NCI-H2171 (cell line): ENCODE data around the gene TMX4.

Experiments used
- DNase-seq: peaks from one replicate; lab custom pipeline; 2025; lab: John Stamatoyannopoulos, UW

TMX4 gene

DNA sequence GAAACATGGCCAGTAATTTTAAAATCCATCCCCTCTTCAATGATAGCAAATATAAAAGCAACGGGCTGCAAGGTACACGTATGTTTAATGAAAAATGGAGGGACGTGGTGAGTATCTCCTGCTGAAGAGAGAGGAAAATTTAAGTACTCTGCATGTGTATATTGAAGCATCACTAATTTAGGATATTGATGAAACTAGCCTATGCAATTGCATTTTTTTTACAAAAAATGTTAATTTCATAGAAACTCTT is 362 bp upstream of the TMX4 start:
- DNase-seq: no peak

DNA sequence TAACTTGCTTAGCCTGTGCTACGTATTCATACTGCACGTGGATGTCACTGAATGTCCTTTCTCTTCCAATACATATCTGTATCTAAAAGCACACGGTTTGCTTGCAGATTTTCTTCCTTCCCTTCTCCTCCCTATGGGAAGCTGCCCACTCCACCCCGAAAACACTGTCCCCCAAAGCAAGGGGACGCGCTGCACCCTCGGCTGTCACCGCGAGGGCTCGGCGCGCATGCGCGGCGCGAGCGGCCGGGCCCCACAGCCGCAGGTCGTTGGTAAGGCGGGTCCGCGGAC is 659 bp downstream of the TMX4 start:
- peak; percentile 75 for DNase-seq

DNA sequence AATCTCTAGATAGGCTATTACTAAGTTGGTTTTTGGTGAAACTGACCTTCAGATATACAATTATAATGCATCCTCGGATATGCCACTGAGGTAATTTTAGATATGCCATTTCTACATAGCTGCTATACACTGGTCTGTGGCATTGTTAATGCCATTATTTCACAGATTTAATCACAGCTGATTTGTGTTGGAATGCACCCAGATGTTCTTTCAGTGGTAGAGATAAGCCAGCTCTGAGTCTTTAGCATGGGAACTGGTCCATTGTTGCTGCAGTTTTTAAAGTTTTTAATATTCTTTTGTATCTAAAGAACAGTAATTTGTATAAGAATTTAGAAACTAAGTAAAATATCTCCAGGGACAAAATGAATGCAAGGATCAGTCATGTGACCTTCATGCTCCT is 6.8 kb downstream of the TMX4 start:
- DNase-seq: no peak

DNA sequence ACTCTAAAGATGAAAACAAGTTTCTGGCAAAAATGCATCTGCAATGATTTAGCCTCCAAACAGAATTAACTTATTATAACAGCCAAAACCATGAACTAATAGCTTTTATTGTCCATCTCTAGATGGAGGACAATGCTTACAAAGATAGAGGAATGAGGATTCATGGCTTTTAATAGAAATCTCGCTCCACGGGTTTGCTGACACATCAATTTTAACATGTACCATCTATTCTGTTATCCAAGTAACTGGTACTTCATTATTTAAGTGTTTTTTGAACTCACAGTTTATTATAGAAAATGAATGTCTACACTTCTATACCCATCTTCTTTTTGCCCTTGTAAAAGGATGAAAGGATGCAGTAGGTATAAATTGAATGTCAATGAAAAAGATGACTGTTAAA is 10.8 kb downstream of the TMX4 start:
- no peak for DNase-seq

DNA sequence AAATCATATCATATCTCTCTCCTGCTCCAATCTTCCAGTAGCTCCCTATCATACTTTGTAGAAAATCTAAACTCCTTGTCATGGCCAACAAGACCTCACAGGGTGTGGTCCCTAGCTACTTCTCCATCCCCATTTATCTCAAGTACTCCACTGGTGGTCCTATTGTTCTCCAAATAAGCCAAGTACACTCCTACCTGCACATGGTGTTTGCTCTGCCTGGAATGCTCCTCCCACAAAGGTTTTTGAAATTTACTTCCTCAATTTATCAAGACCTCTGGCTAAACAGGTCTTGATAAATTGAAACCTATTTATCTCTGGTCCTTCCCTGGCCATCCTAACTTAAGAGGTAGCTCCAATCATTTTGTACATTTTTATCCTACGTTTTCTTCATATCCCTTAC is 12.1 kb downstream of the TMX4 start:
- no peak for DNase-seq

DNA sequence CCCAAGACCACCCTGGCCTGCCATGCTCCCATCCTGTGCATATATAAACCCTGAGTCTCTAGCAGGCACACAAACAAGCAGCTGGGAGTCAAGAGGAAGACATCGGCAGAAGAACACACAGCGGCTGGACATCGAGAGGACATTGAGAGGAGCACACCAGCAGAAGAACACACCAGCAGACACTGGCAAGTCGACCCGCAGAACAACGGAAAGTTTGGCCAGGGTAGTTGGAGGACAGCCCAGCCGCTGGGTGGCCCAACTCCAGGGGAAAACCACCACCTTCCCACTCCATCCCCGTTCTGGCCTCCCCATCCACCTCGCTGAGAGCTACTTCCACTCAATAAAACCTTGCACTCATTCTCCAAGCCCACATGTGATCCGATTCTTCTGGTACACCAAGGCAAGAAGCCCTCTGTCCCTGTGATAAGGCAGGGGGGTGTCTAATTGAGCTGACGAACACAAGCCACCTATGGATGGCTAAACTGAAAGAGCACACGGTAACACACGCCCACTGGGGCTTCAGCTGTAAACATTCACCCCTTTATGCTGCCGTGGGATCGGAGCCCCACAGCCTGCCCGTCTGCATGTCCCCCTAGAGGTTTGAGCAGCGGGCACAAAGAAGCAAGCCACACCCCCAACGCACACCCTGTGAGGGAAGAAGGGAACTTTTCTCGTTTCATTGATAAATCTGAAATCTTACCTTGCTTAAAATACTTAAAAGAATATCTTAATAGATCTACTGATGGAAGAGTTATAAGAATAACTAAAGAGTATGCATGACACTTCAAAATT is 13.8 kb downstream of the TMX4 start:
- DNase-seq: no peak

DNA sequence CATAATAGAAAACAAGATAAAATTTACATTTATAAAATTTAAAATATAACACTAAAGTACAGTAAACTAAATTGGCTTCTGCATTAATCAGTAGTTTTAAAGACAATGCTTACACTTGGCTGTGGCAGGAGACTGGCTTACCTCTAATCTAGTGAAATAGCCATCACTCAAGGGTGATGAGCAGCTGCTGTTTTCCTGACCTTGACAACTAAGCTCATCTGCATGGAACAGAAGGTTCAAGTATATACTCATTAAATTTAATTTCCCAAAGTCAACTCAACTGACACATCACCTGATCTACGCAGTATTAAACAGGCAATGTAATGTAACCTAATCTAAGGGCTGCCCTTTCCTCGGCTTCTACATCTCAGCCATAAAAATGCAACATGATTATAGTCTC is 14.5 kb downstream of the TMX4 start:
- DNase-seq: no peak

DNA sequence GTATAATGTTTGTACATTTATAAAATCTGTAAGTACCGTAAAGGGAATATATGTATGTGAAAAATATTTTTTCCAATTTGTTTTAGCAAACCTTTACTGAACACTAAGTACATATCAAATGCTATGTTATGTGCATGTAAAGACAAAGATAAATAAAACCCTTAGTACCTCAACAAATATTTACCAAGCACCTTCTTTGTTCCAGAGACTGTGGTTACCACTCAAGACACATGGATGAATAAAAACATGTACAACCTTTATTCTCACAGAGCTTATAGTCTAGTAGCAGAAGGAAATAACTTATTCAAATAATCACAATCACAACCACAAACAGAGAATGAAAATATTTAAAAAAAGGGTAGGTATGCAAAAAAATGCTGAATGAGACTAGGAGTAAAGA is 17.5 kb downstream of the TMX4 start:
- no peak for DNase-seq

DNA sequence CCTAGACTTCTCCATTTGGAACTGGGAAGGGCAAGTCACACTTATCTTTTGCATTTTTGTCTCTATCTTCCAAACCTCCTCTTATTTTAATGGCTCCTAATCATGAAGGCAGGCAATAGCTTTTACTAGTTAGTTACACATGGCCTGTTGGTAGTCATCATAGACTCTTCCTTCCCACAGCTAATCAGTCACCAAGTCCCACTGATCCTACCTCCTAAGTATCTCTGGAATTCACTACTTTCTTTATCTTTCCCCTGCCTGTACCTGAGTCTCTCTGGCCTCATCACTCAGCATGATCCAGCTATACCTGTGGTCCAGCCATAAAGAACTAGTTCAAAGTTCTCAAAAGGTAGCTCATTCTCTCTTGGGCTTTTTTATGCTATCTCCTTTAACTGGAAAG is 18.8 kb downstream of the TMX4 start:
- DNase-seq: no peak

DNA sequence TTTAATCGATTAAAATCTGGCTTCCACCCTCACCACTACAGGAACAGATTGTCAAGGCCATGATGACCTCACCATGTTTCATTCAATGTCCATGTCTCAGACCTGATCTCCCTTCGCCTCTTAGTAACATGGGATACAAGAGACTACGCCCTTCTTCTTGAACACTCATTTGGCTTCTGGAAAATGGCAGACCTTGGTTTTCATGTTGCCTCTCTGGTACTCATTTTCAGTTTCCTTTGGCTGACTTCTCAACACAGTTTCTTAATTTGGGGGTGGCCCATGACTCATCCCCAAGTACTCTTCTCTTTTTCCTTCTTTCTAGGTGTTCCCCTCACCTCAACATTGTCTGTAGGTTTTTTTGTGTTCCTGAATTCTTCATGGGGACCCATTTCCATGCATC is 22.7 kb downstream of the TMX4 start:
- no peak for DNase-seq

DNA sequence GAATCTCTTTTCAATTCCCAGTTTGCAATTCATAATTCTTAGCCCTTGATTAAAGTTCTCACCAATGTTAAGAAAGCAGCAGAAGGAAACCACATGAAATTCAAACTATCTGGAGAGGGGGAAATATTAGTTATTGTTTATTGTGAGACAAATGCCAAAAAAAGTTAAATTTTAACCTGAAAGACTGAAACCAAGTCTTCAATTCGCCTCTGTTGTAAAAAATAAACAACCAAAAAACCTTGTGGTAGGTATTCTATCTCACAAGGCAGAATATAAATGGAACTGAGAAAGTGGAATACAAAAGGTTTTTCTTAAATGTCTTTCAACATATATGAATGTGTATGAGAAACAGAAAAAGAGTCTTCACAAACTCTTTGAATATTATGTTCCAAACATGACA is 24.8 kb downstream of the TMX4 start:
- no peak for DNase-seq

DNA sequence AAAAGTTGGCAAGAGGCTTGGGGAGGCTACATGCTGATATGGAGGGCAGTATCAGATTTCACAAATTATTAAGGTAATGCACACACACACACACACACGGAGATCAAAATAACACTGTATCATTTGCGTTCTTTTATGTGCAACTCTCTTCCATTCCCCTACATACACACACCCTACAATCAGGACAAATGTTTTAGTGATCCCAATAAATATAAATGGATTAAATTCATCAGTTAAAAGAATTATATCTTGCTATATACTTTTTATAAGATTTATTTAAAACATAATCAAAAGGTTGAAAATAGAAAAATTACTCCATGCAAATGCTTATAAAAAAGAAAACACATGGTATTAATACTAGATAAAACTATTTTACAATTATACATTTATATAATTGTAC is 25.9 kb downstream of the TMX4 start:
- DNase-seq: no peak

DNA sequence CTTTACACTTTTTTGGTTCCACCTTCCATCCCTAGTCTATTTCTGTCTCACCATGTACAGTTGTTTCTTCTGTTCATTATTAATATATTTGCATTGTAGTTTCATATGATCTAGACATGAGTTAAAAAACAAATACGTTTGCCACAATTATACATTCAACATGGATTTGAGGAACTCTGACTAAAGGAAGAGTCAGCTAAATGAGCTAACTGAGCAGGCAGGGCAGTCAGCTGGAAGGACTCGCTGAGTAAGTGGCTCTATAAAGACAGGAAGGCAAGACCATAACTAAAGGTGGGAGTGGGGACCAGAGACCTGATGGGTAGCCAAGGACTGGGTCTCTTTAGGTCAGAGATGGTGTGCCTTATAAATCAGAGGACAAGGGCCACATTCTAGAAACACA is 26.3 kb downstream of the TMX4 start:
- DNase-seq: no peak

DNA sequence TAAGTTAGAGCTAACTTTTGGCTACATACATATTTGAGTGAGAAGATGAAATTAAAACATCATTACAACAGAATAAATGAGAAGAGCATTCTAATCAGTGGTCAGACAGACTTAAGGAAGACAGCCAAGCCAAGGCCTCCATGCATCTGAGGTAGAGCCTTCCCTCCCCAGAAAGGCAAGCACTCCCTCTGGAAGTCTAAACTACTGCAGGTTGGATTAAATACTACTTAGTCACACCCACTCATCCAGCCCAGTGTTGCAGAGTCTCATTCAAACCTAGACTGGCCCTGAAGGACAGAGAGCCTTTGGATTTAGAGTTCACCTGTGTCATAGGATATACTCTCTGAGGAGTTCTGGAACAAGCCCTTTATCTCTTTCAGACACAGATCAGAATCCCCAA is 29.2 kb downstream of the TMX4 start:
- no peak for DNase-seq

DNA sequence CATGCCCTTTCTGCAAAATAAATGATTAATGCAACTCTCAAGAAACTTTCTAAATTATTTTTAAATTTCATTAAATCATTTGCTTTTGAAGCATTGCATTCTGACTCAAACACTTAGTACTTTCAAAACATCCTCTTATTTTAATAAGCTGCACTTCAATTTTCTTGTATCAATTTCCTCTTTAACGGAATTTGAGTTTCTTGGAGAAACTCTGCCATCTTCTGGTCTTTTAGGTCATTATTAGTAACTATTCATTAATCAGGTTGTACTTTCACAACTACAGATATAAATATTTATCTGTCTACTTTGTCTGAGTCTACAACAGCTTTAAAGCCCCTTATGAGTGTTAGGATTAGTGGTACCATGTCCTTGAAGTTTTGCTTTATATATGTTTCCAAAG is 30.2 kb downstream of the TMX4 start:
- no peak for DNase-seq

DNA sequence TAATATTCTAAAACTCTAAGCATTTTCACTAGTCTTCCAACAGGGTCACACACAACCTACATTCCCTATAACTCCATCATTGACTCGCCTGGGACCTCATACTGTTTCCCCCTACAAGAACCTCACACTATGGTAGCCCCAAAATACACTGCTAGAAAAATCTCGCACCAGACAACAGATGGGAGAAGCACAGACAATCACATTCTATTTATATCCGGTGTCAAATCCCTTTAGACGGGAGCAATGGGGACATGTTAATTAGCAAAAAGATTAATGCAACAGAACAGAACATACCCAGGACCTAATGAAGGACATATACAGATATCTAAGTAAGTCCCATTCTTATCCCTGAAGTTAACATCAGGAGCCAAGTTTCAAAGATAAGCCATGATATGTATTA is 33.6 kb downstream of the TMX4 start:
- no peak for DNase-seq

DNA sequence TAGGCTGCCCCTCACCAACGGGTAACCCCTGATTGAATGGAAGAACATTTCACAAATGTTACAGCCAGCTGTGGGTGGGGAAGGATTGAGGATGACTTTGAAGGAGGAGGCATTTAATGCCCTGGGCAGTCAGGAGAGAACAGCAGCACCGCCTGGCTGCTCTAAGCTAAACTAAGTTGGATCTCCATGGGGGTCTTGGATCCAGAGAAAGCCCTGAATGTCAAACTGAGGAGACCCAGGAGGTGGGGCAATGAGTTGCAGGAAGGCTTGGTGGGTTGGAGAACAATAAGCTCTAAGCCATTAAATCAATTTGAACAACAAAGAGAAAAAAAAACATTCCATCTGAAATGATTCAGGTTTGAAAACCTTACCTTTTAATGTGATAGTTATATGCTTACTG is 35.4 kb downstream of the TMX4 start:
- no peak for DNase-seq

DNA sequence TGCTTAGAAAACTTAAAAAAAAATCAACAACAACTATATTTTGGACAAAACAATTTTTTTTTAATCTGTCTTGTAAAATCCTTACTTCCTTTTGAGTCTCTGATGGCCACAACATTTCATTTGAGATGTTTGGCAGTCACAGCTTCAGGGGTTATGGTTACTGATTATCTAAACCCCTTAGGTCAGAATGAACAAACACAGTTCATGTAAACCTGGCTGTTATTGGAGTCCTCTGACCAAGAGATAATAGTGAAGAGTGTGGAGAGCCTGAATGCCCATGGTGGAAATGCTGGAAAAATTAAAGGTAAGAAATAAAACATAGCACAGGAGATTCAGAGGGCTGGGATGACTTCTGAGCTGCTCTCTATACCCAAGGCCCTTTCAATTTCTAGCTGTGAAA is 38.2 kb downstream of the TMX4 start:
- DNase-seq: no peak

DNA sequence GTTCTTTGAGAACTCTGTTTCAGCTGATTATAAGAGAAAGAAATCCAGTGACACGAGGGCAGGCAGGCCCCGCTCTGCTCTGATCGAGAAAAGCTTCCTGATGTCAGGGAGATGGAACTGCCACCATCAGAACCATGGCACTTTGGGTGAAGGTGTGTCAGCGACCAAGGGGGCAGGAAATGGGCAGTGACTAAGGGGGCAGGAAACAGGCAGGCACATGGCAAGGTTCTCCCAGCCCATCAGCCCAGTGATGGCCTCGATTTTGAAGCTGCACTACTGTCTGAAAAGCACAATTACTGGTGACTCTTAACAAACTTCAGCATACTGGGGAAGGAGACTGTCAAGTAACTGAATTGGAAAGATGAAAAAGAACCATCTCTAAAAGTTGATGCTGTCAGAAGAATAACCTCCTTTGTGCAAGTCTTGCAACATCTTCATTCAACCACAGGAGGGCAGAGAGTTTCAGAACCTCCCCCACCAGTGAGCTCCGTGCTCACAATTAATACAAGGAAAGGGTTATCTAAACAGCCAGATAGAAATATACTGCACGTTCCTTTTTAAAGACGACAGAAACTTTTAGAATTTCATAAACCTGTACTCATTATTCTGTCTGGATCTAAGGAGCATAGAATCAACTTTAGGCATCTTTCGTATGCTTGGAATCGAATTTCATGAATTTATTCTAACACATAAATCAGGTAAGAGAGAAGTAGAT is 39.1 kb downstream of the TMX4 start:
- DNase-seq: no peak

DNA sequence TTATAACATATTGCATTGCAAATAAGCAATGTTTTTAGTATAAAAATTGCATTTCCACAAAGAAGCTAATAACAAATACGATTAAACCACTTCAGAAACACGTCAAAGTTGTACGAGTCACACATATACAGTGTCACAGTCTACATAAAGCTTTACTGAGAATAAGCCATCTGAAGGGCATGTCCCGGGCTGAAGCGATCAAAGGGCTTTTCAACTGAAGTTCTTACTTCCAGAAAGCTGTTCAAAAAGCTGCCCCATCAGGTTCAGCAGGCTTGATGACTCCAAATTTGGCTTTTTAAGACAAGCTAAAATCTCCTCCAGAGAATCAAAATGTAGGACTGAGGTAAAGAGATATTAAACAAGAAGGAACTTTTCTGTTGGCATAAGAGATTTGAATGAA is 41.9 kb downstream of the TMX4 start:
- DNase-seq: no peak

DNA sequence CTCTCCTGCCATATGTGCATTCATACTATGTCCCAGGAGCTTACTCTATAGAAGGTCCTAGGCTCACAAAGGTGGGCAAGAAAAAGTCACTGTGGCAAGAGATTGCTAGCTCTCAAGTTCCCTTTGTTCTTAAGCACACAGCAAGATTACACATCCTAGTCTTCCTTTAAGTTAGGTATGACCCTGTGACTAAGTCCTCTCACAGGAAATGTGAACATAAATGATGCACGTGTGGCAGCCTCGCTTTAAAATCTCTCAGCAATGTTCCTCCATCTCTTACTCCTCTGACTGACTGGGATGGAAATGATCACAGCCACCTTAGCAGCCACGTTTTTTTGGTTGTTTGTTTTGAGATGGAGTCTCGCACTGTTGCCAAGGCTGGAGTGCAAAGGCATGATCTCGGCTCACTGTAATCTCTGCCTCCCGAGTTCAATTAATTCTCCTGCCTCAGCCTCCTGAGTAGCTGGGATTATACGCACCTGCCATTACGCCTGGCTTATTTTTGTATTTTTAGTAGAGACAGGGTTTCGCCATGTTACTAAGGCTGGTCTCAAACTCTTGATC is 43.6 kb downstream of the TMX4 start:
- no peak for DNase-seq

DNA sequence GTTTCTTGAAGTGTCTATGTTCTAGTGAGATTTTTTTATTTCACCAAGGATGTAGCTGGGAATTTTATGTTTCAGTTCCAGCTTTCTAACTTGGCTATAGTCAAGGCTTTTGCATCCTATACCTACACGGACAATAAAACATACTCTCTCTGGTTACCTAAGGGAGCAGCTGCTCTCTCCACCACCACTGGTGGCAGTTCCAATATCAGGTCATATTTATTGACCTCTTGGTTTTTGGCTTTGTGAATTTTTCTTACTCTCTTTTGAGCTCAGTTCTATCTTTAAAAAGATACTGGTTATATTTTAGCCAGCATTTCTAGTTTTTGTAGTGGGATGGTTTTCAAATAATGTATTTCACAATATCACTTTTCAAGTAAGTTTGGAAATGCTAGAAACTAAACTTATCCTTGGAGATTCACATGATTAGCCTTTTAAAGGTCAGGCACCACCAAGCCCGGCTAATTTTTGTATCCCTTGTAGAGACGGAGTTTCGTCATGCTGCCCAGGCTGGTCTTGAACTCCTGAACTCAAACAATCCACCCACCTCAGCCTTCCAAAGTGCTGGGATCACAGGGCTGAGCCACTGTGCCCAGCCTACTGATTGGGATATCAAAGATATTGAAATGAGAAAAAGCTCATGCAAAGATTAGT is 44.7 kb downstream of the TMX4 start:
- no peak for DNase-seq

DNA sequence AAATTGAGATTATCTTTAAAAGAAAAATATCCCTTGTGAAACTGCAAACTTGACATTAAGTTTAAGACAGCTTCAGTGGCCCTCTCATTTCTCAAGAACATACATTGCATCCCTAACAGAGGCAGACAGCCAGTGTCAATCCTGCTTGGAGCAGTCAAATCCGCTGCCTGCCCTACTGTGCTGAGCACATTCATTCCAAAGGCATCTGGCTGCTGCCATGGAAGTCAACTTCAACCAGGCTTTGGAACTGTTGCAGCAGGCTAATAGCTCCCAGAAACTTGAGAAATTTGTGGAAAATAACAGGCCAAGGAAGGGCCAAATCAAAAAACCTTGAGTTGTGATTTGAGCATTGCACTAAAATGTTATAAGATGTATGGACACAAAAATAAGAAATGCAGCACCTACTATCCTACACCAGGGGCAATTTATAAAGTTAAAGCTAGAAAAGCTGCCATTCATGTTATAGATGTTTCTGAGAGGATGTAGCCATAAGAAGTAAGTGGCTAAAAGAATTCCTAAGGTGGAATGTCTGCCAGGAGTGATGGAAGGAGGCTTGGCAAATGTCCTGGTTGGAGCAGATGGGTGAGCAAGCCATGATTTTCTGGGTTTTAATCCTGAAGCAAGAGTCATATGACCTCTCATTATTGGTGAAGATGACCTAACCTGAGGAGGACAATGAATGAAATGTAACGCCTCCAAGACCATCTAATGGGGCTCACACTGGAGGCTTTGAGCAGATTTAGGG is 47.9 kb downstream of the TMX4 start:
- no peak for DNase-seq
